Stimulated activated CD4-positive, alpha-beta T cell treated with anti-CD3 and anti-CD28 coated beads, Interleukin-2, amount 100 ng/mL, for 48 hours (primary cell): ENCODE results near the gene OSMR.
"Not testable (repeated sequence)": the region's sequence is repeated elsewhere in the genome, so short reads cannot be mapped to it uniquely, and the experiment has no call there.

Experiments used
- DNase-seq, 2 donors: peaks; one replicate each; pipeline ENCODE4 v3.0.0-alpha.2; 2020

OSMR gene

DNA sequence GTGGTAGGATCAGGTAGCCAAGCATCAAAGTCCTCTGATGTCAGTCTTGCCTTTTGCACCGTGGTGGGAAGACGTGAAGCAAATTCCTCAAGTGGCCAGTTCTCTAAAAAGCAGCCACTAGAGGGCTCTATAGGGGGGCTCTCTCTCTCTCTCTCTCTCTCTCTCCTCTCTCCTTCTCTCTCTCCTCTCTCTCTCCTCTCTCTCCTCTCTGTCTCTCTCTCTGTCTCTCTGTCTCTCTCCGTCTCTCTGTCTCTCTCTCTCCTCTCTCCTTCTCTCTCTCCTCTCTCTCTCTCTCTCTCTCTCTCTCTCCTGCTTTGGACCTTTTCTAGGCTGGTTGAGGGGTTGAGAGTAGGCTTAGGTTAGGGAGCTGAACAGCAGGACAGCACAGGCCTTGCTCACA is 13.9 kb upstream of the OSMR start:
- DNase-seq, result no peak

DNA sequence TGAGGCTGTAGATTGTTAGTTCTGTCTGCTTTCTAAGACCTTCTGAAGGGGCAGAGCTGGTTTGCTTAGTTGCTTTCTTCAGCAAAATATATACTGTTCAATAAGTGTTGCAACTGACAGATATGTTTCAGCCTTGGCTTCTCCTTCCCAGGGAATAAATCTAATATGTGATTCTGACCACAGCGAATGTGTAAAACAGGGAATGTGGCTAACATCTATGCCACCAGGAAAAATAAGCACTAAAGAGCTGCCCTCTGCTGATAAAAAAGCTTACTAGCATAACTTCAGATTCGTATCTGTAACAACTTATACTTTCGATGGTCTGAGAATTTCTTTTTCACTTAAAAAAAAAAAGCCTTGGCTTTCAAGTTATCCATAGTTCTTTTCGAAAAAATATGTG is 13.0 kb upstream of the OSMR start:
- DNase-seq, result no peak

DNA sequence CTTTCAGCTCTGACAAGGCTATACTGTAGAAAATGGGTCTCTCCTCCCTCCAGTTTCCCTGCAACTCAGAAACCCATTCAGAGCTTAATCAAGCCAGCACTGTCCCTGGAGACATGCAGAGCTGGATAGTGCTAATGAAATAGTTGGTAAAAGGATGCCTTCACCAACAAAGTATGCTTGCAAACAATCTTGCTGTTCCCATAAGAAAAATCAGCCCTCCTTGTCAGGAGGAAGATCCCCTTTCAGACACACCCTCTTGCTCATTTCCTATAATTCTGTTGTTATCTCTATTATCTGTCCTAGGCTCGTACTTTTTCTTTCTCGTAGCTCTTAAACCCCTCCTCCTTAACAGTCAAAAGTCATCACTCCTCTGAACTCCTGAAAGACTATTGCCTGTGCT is 9.9 kb upstream of the OSMR start:
- DNase-seq, result no peak

DNA sequence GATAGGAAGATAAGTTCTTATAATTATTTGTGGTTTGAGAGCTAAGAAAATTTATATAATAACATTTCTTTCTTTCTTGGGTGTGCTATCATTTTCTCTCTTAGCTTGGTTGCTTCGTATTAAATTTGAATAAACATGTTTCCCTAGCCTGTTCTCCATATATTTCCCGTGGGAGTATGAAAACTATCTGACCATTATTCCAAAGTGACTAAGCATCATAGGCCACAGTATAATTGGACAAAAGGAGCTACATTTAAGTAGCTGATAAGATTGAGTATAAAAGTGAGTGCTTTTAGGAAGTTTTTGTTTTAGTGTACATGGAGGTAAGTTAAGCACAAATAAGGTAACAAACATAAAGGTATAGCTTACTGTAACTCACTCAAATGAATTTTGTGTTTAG is 8.4 kb upstream of the OSMR start:
- DNase-seq, result no peak

DNA sequence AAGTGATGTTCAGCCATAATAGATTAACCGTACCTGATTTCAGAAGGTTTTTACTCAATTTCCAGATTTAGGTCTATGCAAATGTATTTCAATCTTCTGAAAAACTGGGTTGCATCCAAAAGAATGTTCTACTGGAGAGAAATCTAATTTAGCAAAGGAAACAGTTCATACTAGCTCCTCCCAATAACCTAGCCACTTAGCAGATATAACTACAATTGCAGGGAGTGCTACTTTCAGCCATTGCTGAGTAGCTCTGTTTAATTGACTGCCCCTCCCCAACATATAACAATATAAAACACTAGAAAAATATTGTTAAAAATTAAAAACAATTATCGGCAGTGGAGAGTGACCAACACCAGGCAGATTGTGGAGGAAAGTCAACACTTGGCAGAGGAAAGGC is 7.9 kb upstream of the OSMR start:
- no peak for DNase-seq

DNA sequence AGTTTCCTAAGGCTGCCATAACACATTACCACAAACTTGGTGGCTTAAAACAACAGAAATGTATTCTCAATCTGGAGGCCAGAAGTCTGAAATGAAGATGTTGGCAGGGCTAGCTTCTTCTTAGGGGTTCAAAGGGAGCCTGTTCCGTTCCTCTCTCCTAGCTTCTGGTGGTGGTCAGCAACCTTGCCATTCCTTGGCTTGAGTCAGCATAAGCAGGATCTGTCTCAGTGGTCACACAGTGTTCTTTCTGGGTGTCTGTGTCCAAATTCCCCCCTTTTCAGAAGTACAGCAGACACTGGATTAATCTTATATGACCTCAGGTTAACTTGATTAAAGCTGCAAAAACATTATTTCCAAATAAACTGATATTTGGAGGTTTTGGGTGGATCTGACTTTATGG is 2.1 kb upstream of the OSMR start:
- DNase-seq, result no peak

DNA sequence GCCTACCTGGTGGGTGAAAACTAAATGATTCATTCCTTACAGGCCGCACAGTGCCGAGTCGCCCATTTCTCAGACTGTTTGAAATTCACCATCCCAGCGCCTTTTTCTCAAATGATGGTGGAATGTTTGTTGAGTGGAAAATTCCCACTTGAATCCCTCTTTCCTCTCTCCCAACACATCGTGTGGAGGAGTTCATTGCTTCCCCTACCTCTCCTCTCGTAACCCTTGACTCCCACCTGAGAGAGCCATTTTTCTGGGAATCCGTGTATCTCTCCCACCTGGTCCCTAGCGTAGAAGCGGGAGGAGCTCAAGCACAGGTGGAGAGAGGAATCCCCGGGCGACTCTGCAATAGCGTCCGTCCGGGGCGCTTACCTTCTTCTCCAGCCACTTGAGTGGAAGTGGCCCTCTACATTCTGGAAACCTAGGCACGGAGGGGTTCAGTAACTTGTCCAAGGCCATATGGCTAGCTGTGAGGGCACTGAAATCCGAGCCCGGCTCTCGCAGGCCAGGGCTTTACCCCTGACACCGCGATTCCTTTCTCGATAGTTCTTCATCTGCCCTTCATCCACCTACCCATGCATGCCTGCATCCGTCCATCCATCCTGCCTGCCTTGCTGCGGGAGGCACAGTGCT is 683 bp downstream of the OSMR start:
- no peak for DNase-seq

DNA sequence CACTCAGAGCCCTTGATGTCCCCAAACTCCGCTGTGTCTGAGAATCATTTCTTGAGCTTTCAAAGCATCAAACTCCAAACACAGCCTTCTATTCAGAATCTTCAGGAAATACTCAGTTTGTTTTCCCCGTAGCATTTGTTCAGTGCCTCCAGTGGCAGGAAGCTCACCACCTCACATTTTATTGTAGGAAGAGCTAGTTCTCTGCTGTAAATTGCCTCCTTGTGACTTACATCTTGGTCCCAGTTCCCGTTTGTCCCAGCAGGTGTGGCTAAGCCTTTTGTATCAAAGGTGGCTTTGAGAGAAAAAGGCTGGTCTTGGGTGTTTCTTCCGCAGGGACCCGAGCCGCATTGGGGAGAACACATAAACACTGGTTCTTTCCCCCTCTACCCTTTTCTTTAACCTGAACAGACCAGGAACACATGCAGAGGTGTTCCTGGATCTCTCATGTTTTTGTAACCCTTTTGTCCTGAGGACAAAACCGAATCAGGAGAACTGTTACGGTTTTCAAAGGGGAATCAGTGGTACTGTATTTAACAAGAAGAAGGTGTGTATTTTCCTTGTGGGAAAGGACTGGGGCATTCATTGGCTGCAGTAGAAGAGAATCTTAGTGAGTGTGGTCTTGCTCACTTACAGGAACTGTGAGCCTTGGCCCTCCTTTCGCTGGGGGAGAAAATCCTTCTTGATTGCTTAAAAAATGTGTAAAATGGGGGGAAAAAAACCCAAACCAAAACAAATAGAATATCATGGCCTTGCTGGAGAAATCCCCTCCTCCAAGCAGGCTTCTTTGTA is 1.9 kb downstream of the OSMR start:
- no peak for DNase-seq

DNA sequence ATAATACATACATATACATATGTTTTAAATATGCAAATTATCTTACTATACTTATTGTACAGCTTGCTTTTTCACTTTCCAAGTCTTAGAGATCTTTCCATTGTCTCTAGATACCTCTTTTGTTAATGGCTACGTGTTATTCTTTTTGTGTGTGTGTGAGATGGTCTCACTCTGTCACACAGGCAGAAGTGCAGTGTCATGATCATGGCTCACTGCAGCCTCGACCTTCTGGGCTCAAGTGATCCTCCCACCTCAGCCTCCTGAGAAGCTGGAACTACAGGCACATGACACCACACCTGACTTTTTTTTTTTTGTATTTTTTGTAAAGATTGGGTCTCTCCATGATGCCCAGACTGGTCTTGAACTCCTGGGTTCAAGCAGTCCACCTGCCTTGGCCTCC is 2.8 kb downstream of the OSMR start:
- DNase-seq, result no peak

DNA sequence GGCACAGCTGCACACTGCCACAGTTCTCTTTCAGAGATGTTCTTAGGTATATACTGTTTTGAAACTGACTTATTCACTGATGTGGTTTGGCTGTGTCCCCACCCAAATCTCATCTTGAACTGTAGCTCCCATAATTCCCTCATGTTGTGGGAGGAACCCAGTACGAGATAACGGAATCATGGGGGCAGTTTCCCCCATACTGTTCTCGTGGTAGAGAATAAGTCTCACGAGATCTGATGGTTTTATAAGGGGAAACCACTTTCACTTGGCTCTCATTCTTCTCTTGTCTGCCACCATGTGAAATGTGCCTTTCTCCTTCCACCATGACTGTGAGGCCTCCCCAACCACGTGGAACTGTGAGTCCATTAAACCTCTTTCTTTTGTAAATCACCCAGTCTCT is 5.8 kb downstream of the OSMR start:
- not testable (repeated sequence) for DNase-seq

DNA sequence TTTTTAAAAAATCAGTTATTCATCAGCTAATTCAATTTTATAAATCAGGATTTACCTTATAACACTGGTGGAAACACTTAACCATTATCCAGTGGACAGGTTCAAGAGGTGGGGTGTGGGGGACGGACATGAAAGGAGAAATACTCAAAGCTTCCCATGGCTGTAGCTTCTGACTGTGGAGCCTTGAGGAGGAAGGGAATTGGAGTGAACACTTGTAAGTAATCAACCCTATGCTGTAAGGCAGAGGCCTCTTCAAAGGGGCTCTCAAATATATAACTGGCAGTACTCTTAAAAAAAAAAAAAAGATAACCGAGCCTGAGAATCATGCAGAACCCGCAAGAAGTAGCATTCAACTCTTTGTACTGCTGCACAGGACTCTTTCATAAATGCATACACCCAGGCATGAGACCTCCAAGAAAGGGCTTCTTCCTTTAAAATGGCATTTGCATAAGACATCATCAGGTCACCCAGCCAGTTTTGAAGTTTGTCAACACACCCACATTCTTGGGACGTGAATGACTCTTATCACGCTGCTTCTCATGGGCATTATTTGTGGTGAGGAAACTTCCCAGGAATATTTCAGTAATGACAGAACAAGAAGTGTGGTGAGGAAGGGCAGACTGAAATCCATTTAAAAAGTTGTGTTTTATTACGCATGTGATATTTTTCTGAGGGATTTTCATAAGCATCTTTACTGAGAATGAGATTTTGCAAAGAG is 8.1 kb downstream of the OSMR start:
- no peak for DNase-seq

DNA sequence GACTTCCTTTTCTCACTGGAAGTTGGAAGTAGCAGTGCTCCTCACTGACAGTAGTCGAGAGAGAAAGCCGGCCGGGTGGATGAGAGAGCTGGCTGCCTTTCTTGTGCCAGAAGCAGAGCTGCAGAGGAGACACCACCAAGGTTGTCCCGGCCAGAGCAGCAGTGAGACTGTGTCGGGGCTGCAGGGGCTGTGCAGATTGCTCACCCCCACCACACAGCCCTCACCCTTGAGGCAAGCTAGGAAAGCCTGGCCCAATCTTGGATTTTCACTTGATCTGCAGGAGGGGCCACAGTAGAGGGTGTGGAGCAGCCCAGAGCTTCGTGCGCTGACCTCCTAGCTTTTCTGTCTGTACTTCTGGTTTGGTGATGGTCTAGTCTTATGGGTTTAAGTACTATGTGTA is 9.1 kb downstream of the OSMR start:
- DNase-seq, result no peak

DNA sequence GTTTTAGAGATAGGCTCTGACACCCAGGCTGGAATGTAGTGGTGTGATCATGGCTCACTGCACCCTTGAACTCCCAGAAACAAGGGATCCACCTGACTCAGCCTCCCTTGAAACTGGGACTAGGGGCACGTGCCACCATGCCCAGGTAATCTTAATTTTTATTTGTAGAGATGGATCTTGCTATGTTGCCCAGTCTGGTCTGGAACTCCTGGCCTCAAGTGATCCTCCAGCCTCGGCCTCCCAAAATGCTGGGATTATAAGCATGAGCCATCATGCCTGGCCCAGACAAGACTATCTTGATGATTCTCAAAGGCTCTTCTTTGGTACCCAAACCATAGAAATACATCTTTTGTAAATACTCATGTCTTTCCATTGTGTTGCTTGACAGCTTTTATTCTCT is 10.8 kb downstream of the OSMR start:
- DNase-seq, result no peak

DNA sequence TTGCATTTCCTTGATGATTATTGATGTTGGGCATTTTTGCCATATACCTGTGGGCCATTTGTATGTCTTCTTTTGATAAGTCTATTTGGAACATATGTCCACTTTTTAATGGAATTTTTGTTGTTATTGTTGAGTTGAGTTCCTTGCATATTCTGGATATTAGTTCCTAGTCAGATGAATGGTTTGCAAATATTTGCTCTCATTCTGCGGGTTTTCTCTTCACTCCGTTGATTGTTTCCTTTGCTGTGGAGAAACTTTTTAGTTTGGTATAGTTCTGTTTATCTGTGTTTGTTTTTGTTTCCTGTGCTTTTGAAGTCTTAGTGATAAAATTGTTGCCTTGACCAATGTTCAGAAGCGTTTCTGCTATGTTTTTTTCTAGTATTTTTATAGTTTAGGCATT is 13.0 kb downstream of the OSMR start:
- DNase-seq, result no peak

DNA sequence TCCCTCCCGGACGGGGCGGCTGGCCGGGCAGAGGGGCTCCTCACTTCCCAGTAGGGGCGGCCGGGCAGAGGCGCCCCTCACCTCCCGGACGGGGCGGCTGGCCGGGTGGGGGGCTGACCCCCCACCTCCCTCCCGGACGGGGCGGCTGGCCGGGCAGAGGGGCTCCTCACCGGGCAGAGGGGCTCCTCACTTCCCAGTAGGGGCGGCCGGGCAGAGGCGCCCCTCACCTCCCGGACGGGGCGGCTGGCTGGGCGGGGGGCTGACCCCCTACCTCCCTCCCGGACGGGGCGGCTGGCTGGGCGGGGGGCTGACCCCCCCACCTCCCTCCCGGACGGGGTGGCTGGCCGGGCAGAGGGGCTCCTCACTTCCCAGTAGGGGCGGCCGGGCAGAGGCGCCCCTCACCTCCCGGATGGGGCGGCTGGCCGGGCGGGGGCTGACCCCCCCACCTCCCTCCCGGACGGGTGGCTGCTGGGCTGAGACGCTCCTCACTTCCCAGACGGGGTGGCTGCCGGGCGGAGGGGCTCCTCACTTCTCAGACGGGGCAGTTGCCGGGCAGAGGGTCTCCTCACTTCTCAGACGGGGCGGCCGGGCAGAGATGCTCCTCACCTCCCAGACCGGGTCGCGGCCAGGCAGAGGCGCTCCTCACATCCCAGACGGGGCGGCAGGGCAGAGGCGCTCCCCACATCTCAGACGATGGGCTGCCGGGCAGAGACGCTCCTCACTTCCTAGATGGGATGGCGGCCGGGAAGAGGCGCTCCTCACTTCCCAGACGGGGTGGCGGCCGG is 16.4 kb downstream of the OSMR start:
- DNase-seq, result not testable (repeated sequence)

DNA sequence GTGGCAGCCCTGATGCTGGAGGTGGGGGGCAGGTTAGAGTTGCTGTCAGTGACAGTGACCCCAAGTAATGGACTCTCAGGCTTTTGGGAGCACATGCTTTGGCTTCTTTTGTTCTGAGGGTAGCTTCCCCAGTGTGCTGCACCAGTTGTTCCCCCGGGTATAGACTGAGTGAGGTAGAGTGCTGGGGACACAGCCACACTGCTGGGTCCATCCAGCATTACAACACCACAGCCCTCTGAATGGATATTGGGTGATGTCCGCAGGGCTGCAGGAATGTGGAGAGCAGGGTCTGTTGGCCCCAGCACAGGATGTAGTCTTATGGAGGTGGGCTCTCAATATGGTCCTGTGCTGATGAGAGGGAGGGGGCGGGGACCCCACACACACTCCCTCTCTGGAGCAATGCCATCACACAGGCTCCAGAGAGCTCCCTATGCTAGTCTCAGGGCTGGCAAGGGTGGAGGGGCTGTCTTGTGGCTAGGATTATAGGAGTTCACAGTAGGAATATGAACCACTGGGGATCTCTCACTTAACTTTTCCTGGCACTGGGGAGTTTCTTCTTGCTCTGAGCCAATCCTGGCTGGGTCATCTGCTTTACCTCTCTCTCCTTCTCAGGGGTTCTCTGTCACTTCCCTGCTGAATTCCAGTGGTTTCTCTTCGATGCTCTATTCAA is 20.7 kb downstream of the OSMR start:
- DNase-seq, result no peak

DNA sequence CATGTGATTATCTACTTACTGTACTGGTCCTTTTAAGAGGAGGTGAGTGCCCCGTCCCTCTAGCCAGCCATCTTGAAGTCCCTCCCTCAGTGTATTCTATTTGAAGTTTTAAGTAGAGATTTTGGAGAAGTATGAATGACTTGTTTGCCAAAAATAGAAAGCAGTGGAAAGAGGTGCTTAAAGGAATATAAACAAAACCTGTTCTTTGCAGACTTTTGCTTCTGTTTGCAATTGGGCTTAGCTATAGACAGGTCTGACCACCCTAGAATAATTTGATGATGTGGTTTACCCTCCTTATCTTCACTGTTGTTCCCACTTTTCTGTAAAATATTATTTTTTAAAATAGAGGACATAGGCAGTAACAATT is 21.2 kb downstream of the OSMR start:
- no peak for DNase-seq

DNA sequence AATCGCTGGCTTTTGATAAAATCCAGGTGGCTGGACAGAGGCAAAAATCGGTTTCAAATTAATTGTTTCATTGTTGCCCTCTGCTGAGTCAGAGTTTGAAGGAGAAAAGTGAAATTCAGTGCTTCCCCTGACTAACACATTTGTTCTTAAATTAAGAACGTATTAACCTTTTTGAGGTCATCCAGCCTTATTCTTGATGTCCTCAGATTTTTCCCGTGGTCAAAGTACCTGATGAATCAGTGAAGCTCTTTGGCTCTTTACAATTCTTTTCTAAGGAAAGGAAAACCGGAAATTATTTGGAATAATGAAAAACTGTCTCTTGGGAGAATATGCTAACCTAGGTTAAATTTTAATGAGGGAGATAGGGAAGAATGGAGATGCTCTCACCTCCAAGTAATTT is 21.6 kb downstream of the OSMR start:
- DNase-seq, result no peak

DNA sequence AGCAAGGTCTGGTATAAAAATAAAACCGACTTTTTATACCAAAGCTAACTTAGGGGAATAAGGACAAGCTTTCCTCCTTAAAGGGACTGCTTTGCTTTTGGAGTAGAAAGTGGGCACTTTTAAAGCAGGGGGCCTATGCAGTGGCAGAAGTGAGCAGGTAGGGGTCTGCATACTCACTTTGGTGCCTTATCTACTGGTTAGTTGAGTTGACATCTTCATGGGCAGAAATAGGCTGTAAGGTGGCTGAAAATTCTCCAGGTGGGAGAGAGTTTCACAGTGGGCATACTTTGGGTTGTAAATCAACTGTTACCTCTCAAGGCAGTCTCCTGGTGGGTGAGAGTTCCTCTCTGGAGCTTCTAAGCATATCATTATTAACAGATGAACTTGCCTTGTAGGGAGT is 24.8 kb downstream of the OSMR start:
- no peak for DNase-seq

DNA sequence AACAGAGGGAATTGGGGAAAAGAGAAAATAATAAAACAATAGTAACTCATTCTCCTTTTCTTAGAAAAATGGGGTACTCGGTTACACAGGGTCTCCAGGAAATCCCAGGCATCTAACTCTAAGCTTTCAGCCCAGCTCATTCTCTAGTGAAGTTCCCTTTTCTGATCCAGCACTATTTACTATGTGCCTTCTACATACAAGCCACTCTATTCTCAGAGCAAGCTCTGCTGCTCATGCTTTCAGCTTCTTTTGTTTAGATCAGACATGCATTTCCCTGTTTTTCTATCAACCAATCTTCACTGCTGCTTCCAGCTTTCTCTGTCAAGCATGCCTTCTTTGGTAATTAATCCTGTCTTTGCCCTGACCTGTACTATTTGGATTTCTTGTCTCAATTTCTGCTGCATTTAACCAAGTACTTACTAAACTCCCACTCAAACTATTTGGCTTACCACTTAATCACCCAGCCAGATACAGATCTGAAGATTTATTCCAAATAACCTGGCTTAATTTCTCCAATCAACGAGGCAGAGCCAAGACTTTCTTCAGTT is 25.3 kb downstream of the OSMR start:
- no peak for DNase-seq

DNA sequence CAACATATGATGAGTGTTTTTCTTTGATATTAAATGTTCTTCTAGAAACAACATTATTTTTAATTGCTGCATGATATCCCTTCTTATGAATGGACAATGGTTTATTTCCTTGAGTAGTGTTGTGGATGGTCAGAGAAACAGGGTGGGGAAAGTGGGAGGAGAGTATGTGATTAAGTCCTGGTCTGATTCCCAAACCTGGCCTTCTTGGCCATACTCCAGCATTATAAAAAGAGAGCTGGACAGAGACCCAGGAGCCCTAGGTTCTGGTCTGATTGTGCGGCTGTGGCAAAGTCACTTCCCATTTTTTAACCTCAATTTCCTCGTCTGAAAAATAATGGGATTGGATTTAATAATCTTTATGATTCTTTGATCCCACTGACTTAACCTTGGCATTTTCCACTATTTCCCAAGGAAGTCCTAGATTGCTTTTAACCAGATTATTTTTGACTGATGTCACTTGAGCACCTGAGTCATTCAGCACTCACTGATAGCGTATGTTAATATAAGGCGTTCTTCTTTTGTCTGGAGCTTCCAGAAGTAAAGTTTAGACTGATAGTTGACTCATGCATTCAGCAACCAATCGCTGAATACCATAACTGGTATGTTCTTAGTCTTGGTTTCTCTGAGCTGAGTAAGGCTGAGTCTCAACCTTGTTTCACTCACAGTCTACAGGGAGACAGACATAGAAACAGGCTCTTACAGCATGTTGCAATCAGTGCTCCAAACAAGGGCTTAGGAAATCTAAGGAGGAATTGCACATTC is 26.2 kb downstream of the OSMR start:
- no peak for DNase-seq

DNA sequence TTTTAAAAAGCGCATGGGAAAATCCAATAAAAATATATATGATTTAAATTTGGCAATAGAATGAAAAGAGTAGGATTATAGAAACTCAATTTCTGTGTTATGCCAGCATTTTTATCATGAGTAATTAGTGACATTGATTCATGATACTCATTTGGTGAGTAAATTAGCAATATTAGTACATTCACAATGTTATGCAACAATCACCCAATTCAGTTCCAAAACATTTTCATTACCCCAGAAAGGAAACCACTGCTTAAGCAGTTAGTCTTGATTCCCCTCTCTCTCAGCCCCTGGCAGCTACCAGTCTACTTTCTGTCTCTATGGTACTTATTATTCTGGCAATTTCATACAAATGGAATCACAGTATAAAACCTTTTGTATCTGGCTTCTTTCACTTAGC is 27.0 kb downstream of the OSMR start:
- DNase-seq, result no peak
